HG03175 (cell line): Measurements from ENCODE around the gene ARHGAP26.

Experiments used
- ATAC-seq: cut with Tn5 transposase; IDR thresholded peaks from one replicate; pipeline ENCODE4 v1.9.1; 2021; ENCODE audit warnings: mild to moderate bottlenecking, moderate library complexity; ENCODE audit not compliant: unreplicated experiment

ARHGAP26 gene

DNA sequence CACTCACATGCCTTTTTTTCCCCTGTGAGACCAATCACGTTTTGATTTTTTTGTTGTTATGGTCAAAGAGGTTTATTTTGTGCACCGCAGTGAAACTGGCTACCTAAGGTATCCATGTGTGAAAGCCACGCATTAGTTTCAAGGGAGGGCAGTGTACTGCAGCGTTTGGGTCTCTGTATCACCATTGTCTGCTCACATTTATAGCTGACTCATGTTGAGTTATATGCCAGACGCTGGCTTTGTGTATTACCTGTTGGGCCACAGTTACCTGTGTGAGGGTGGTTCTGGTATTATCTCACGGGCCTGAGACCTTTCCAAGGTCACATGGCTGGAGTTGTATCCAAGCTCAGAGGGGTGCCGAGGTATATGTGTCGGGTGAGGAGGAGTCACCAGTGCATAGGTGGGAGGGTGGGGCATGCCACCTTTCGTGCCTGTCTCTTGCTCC lies 75.8 kb downstream of the ARHGAP26 start:
- peak; percentile 73 for ATAC-seq

DNA sequence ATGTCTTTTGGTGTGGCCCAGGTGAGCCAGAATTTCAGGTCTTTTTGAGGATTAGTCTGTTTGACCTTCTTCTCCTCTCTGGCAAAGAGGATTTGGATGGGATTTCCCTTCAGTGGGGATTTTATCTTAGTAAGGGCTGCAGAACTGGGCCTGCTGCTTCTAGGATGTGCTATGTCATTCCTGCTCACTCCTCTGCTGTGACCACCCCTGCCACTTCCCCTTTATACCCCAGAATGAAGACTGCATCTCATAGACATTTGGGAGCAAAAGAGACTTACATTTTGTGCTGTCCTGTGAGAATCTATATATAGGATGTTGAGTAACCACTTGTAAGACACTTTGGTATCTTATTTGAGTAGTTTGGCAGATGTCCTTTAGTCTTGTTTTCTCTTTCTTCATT lies 76.2 kb downstream of the ARHGAP26 start:
- ATAC-seq: no peak

DNA sequence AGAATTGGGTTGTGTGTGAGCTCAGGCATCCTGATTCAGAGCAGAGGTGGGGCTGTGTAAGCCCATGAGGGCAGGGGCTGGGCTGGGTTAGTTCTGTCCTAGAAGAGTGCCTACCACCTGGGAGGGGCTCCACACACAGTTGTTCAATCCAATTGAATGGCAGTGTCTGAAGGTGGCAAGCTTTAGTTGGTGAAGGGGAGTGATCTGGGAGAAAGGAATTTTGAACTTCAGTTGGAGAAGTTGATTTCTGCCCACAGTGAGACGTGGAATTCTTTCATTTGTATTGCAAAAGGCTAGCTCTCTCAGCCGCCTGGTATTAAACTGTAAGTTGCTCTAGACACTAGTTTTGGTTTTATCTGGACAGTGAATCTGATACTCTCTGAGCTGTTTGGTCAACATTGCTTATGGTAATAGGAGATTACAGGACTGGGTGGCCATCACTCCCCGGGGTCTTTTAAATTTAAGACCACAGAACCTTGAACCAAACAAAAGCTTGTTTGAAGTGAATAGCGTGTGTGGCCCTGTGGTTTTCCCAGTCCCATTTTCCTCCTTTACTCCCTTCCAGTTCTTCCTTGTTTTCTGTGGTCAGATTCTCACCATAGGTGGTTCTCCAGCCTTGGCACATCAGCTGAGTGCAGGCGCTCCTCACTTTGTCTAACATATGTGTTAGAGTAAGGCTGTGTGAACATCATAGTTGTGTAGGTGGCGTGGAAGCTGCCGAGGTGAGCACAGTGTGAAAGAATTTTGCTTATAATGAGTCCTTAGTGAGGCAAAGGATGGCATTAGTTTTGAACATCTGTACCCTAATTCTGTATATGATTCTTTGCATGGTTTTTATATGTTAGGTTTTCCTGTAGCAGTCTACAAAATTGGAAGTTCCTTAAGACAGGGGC lies 78.0 kb downstream of the ARHGAP26 start:
- ATAC-seq: no peak

DNA sequence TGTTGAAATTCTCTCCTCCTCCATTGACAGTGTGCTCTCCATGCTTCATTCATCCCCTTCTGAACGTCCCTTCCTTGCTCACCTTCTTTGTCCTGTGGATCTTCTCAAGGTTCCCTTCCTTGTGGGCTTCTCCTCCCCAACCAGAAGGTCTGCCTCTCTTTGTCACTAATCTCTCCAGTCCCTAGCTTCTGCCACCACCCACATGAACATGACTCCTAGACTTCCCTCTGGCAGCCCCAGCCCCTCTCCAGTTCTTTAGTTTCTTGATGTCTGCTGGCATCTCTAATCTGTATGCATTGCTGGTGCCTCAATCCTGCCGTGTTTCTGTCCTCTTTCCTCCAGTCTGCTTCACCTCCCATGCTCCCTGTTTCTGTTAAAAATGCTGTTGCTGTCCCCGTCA lies 79.3 kb downstream of the ARHGAP26 start:
- ATAC-seq: no peak

DNA sequence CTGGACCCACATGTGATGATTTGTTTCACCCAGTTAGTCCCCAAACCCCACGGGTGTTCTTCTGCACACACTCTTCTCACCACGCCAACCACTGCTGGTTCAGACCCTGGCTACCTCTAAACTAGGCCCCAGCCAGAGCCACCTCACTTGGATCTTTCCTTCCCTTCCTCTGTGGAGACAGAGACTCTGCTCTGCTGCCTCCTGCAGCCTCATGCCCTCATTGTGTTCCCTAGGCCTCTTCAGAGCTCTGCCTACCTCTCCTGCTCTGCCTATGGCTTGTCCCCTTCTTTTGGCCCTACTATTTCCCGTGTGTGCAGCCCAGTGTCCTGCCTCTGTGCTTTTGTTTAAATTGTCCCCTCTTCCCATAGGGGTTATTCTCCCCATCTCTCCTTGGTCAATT lies 79.7 kb downstream of the ARHGAP26 start:
- ATAC-seq: no peak

DNA sequence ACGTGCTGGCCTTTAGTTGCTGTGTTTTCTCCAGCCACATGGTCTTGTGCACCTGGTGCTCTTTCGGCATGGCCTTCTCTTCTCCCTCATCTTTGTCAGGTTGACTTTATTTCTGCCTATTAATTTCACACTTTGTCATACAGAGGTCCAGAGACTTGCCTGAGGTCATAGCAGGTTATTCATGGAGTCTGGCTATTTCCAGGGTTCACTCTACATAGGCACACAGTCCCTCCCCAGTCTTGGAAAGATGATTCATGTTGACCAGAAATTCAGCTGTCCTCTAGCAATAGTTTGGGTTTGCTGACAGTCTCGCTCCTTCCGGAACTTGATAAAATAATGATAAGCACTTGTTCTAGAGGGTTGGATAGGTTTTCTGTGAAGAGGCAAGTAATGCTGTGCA lies 81.6 kb downstream of the ARHGAP26 start:
- no peak for ATAC-seq

DNA sequence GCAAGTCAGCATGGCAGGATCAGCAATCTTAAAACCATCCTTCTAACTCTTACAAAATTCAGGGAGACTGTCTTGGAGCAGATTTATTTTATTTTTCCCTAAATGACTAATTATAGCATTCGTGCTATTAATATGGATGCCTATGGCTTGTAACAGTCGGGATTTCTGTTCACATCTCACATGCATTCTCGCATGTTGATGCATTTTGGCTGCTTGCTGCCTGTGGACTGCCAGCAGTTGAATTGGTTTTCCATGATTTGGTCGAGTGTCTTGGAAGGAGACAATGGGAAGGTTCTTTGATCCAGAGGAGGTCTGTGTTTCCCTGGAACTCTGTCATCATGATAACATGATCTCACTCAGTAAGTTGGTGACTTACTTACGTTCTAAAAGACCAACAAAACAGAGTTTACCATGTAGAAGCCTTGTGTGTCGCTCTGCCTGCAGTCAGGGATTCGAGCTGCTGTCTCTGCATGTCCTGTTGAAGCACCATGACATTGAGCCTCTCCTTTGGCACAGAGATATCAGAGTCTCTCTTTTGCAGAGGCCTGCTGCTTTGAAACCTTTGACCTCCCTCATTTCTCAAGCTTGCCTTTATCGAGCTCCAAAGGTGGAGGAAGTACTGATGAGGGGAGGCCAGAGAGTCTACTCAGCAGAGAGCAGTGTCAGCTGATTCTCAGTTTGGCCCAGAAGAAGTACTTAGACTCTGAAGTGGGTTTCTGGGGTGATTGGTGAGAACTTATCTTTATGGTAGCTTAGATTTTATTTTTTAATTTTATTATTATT lies 82.4 kb downstream of the ARHGAP26 start:
- ATAC-seq: no peak

DNA sequence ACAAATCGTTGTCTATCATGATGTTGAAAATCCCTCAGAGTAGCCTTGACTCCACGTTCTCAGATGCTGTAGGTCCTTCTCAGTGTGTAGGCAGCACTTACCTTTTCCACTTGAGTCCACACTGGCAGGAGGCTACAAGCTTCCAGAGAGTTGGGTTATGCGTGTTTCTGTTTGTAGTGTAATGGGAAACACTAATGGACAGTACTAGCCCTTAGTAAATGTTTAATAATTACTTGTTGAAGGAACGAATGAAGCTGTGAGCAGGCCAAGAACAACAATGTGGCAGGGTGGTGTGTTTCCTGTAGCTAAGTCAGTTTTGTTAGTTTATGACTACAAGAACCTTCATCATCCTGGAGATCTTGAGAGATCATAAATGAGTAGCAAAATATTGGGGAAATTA lies 83.5 kb downstream of the ARHGAP26 start:
- no peak for ATAC-seq

DNA sequence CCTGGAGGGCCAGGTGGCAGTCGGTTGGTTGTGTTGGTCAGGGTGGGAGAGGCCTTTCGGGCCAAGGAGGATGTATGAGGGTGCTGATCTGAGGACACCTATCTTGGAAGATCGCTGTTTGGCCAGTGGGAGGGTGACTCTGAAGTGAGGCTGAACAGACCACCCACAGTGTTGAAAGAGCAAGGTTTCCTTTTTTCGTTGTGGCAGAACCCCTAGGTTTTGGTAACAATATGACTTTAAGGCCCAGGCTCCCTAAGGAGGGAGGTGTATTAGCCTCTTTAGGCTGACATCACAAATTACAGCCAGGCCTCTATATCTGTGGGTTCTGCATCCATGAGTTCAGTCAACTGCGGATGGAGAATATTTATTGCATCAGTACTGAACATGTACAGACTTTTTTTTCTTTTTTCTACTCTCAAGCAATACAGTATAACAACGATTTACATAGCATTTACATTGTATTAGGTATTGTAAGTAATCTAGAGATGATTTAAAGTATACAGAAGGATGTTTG lies 86.1 kb downstream of the ARHGAP26 start:
- ATAC-seq: no peak

DNA sequence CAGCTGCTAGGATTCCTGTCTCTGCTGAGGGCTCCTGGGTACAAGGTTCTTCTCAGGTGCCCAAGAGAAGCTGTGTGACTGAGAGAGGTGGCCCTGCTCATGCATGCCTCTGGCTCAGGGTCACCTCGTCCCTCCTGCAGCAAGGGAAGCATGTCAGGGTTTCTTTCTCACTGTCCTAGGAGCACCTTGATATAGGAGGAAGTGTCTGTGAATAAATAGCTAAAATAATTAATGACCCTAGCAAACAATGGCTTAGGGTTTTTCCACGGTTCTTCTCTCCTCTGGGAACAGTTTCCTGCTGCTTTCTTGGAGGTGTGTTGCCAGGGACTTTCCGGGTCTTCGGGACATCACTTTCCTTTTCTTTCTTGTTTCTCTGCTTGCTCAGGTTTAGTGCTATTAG lies 87.2 kb downstream of the ARHGAP26 start:
- ATAC-seq: no peak

DNA sequence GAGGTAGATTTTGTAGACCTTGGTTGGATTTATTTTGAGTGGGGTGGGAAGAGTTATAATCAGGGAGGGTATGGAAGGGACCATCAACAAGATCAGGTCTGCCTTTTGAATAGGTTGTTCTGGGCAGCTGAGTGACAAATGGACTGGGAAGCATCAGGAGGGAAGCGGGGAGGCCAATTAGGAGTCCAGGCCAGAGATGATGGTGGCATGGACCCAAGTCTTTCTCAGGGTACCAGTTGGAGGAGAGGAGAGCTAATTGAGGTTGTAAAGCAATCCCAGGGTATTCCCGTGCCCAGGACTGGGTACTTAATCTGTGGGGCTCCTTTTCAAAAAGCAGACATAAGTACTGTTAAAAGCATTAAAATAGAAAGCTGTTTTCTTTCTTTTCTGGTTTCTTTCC lies 88.9 kb downstream of the ARHGAP26 start:
- no peak for ATAC-seq

DNA sequence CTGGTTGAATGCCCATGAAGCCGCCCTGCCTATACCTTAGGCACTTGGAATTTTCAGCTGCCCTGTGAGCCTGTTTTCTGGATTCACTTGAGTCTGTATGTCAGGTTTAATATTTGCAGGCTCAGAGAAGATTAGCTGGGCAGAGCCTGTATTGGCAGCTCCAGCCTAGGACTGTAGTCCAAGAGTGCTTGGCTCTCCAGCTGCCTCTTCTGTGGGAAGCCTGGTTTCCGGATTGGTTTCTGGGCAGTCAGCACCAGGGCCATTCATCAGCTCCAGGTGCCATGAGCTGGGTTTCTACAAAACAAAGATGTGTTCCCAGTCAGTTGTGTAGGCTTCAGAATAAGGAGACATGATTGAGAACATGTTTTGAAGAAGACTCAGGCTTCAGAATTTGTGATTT lies 90.1 kb downstream of the ARHGAP26 start:
- no peak for ATAC-seq

DNA sequence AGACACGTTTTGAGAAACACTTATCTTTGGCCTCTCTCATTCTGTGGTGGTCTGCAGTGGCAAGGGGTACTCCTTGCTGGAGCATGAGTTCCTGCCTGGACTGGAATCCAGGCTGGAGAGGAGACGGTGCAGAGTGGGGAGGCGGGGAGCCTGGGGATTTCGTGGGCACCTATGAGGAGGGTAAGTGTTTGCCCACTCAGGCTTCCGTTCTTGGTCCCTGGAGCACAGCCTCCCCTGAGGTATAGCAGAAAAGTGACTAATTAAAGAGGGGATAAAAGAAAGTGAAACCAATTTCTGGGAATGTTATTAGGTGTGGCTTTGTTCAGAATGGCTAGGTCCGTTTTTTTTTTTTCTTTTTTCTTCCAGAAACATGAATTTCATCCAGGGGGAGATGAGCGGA lies 90.8 kb downstream of the ARHGAP26 start:
- no peak for ATAC-seq

DNA sequence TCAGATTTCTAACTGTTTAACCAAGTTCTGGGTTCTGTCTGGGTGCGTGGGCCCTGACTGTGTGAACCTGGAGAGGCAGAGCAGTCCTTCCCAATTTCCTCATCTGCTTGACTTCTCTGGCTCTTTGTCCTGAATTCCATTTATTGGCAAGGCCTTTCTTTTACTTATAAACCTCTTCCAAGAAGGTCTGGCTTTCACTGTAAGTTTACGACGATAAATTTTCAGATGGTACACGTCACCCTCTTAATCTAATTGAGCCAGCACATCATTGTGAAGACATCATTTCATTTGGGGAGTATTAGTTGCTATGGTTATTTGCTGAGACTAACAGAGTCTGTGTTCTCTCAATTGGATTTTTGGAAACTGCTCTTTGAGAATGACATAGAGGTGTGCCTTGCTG lies 92.4 kb downstream of the ARHGAP26 start:
- no peak for ATAC-seq

DNA sequence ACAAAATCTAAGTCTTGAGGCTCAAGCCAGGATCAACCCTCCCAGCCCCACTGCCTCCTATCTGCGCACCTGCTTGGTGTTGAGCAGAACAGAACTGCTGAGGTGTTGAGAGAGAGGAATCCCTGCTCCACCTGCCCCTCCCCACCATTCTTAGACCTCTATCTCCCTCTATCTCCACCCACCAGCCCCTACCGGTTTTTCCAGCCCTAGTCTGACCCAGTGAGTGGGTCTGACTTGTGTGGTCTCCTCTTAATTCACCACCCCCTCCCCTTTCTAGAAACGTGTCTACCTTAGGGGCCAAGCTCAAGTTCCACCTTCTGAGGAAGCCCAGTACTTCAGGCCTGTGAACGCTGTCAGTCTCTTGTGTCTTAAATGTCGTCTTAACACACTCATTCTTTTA lies 93.7 kb downstream of the ARHGAP26 start:
- no peak for ATAC-seq

DNA sequence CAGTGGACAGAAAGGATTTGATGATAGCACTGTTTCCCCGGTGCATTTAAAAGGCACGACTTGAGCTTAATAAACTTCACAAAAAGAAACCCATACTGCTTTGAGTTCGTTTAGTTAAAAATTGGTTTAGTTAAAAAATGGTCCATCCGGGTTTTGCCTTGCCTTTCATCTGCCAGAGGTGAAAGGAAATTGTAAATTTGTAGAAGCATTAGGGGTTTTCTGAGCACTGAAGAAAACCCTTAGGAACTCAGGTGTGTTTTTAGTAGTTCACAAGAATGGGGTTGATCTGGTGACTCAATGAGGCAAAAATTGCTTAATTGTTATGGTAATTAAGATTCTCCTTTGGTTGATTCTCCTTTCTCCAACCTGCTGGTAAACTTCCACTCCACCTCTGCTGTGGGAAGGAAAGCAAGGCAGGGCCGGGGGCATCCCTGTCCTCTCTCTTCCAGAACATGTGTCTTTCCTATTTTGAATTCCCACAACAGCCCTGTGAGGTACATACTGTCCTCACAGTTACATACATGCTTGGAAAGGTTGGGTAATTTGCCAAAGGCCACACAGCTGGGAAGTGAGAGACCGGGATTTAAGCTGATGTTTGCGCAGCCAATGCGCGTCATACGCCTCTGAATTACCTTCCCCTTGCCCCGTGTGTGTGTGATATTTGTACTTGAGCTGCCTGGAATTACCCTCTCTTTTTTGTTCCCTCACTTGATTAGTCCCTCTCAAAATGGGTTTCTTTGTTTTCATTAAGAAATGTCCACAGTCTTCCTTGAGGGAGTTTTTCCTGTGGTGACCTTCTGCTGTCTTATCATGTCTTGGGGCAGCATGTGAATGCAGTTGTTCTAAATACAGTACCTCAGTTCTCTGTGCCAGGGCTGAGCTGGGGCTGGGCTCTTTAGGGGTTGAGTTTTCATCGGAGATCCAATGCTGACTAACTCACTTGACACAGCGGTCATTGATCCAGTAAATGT lies 94.4 kb downstream of the ARHGAP26 start:
- ATAC-seq: no peak

DNA sequence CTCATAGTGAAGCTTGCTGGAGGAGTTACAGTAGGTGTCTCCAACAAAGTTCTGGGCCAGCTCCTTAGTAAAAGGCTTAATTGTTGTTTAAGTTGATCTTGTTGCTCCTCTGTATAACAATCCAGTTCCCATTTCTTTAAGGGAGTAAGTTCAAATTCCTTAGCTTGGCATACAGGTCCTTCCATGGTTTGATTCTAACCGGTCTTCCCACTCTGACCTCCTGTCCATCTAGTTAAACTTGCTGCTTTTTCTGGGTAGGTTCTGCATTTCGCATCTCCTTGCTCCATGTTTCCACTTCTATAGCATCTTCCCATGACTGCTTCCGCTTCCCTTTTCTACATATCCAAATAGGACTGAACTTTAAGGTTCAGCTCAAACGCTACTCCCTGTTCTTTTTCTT lies 95.5 kb downstream of the ARHGAP26 start:
- ATAC-seq: no peak

DNA sequence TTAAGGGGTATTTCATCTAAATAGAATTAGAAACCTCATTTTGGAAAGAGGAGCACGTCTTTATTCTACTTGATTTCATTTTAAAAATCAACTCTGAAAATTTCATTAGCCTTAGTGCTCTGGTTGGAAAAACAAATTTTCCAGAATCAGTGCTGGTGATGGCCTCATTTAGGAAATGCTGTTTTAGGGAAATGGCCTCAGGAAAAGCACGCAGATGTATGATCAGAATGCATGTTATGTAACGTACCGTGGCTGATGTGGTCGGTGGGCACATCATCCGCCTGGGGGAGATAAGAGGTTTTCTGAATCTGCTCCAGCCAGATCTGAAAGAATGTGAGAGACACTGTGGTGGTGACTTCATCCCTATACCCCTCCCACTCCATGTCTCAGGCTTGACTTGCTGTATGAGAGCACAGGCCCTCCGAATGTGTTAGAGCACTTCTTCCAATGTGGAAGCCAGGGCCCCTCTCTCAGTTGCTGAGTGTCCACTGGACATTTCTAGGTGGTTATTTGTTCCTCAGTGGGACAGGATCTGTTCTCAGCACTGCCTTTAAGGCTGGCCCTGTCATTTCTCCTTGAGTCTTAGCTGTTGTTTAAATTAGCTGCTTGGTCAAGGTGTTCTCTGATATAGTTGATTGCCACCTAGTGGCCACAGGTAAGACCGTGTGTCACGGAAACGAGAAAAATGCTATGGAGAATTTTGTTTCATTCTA lies 96.5 kb downstream of the ARHGAP26 start:
- ATAC-seq: peak; percentile 80

DNA sequence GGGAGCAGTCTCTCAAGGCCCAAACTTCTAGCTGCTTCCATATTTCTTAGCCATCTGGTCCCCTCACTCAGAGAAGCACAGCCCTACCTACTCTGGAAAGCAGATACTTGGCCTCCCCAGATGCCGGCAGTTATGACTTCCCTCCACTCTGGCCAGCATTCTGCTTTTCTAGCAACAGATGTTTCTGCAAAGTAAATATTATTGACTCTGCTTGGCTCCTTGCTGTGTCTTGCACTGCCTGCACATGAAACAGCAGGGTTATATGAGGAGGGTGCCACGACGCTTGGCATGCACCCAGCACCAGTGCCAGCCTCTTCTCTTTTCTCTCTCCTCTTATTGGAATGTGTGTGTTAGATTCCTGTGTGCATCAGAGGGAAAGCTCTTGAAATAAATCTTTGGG lies 99.7 kb downstream of the ARHGAP26 start:
- no peak for ATAC-seq
